Endothelial cell of umbilical vein (primary cell): ENCODE measurements around the gene SMG9. TPM values are rescaled to one million over a fixed set of nuclear protein-coding genes. Genes with fewer than 3 reads are reported as not detected.

Experiments used
- BruUV-seq: library from RNA; stranded (reverse); fragments of 400-500 nt; replicated peaks from 2 replicates; lab custom pipeline; 2021; lab: Mats Ljungman, UMichigan
- CTCF ChIA-PET: fragments of 300-600, 350-600 bp; sonication (Branson Sonifier 250); formaldehyde crosslinking; loops from one replicate; lab custom pipeline; 2021; ENCODE audit warnings: antibody characterized with exemption, inconsistent platforms; lab: Charles Lee
- POLR2A ChIA-PET: fragments of 300-600, 350-600 bp; sonication (Branson Sonifier 250); formaldehyde crosslinking; loops from one replicate; lab custom pipeline; 2021; ENCODE audit warnings: antibody characterized with exemption, inconsistent platforms; lab: Charles Lee
- DNase-seq: peaks from one replicate; pipeline ENCODE4 v3.0.0-alpha.2; 2011; ENCODE audit warnings: low read depth, low spot score
- FAIRE-seq: peaks from 2 replicates; lab custom pipeline; 2011; peaks lifted over from hg19 to GRCh38; lab: Jason Lieb, UNC
- H2AFZ ChIP-seq: 2 replicates; pipeline ENCODE4 v1.6.0; 2012; ENCODE audit warnings: low read depth, low read length, control low read depth, inconsistent platforms
- H3K27ac ChIP-seq: 2 replicates; pipeline ENCODE4 v1.5.1; 2011; ENCODE audit warnings: low read depth, mild to moderate bottlenecking, control low read depth, low read length, moderate library complexity; ENCODE audit not compliant: insufficient read depth
- H3K27me3 ChIP-seq, 2 experiments: 2 replicates each; pipeline versions ENCODE4 v1.6.0 to v1.6.1; 2011; ENCODE audit warnings: low read length in 2 of 2, mixed read lengths in 1 of 2; ENCODE audit not compliant: control insufficient read depth in 2 of 2, insufficient read depth in 2 of 2
- H3K36me3 ChIP-seq, 2 experiments: 2 replicates in 1 of 2; 3 replicates in 1 of 2; pipeline ENCODE4 v1.5.1; 2011; ENCODE audit warnings: low read length in 2 of 2, mild to moderate bottlenecking in 1 of 2, moderate library complexity in 1 of 2; ENCODE audit not compliant: control insufficient read depth in 2 of 2, insufficient read depth in 2 of 2; ENCODE audit errors: extremely low read depth in 1 of 2
- H3K4me1 ChIP-seq: 3 replicates; pipeline ENCODE4 v1.5.1; 2011; ENCODE audit warnings: mild to moderate bottlenecking, low read length; ENCODE audit not compliant: control insufficient read depth, insufficient read depth; ENCODE audit errors: extremely low read depth
- H3K4me2 ChIP-seq: 2 replicates; pipeline ENCODE4 v1.6.1; 2011; ENCODE audit warnings: low read length, control low read depth, mixed read lengths; ENCODE audit not compliant: insufficient read depth
- H3K4me3 ChIP-seq, 3 experiments: fragments of 200-600 bp in 1 of 3; sonication (generic), shearing (Covaris generic) in 1 of 3; replicated peaks in 1 of 3; 2 replicates each; pipeline ENCODE4 v1.5.1; 2011 to 2016; ENCODE audit warnings: control low read depth in 3 of 3, low read length in 3 of 3, mild to moderate bottlenecking in 2 of 3, inconsistent platforms in 1 of 3, low read depth in 1 of 3, moderate library complexity in 1 of 3; ENCODE audit not compliant: insufficient read depth in 1 of 3
- H3K79me2 ChIP-seq: 2 replicates; pipeline ENCODE4 v1.6.0; 2012; ENCODE audit warnings: low read length, inconsistent platforms; ENCODE audit not compliant: control insufficient read depth, insufficient read depth
- H3K9ac ChIP-seq: replicated peaks from 2 replicates; pipeline ENCODE3; 2011; ENCODE audit warnings: low read length, control low read depth; ENCODE audit not compliant: insufficient read depth; ENCODE audit errors: extremely low read depth
- H3K9me1 ChIP-seq: replicated peaks from 3 replicates; pipeline ENCODE4 v1.6.0; 2011; ENCODE audit warnings: mild to moderate bottlenecking, low read length; ENCODE audit not compliant: control insufficient read depth, insufficient read depth; ENCODE audit errors: extremely low read depth
- H3K9me3 ChIP-seq: replicated peaks from 2 replicates; pipeline ENCODE4 v1.5.1; 2012; ENCODE audit warnings: low read length, inconsistent platforms; ENCODE audit not compliant: control insufficient read depth, insufficient read depth
- H4K20me1 ChIP-seq: replicated peaks from 2 replicates; pipeline ENCODE3; 2011; ENCODE audit warnings: mild to moderate bottlenecking, low read length; ENCODE audit not compliant: control insufficient read depth, insufficient read depth; ENCODE audit errors: extremely low read depth
- EZH2 ChIP-seq: IDR thresholded peaks from 2 replicates; pipeline ENCODE4 v1.6.1; 2012; ENCODE audit warnings: borderline replicate concordance, low read depth, mild to moderate bottlenecking, moderate library complexity, low read length, inconsistent platforms; ENCODE audit not compliant: severe bottlenecking
- FOS ChIP-seq: IDR thresholded peaks from 2 replicates; pipeline ENCODE4 v1.6.1; 2011; ENCODE audit warnings: mild to moderate bottlenecking, low read length, moderate library complexity, borderline replicate concordance; ENCODE audit not compliant: insufficient read depth
- GATA2 ChIP-seq: IDR thresholded peaks from 2 replicates; pipeline ENCODE4 v1.7.0; 2011; ENCODE audit warnings: low read depth, mild to moderate bottlenecking, moderate library complexity, mixed read lengths, low read length; ENCODE audit not compliant: insufficient read length, insufficient read depth
- JUN ChIP-seq: IDR thresholded peaks from 2 replicates; pipeline ENCODE4 v1.6.1; 2011; ENCODE audit warnings: borderline replicate concordance, low read depth; ENCODE audit not compliant: insufficient read length, insufficient read depth
- MYC ChIP-seq: IDR thresholded peaks from one replicate; pipeline ENCODE4 v1.6.1; 2011; ENCODE audit warnings: mild to moderate bottlenecking, low read depth, low read length
- POLR2A ChIP-seq: IDR thresholded peaks from 2 replicates; pipeline ENCODE4 v1.6.1; 2012; ENCODE audit warnings: low read depth, mild to moderate bottlenecking, control low read depth, low read length
- dilution Hi-C: fragments of 300-500 bp; cut with MboI; formaldehyde crosslinking; loops from one replicate; pipeline ENCODE4 v1.15.0; 2019; ENCODE audit warnings: low sequenced_read_pairs; ENCODE audit not compliant: extremely low pct_ligation_motif_present
- intact Hi-C: fragments of 100-400 bp; cut with micrococcal nuclease; formaldehyde crosslinking; loops from one replicate; pipeline ENCODE4 v1.10.0; 2022
- polyA plus RNA-seq, 4 experiments: library from polyadenylated mRNA; depleted of rRNA in 3 of 4; stranded (reverse) in 3 of 4; unstranded in 1 of 4; fragments of >200 nt; gene quantifications; 2 replicates each; pipeline versions ENCODE4 v1.2.1 to v1.2.3, GENCODE V29; 2011 to 2012; ENCODE audit warnings: missing spikeins in 1 of 4
- total RNA-seq: library from RNA; stranded (reverse); gene quantifications from 2 replicates; pipeline ENCODE4 v1.2.3, GENCODE V29; 2021
- TF ChIP-seq, protein P1 (sequence below): IDR thresholded peaks from 2 replicates; pipeline ENCODE4 v1.6.1; 2011; ENCODE audit not compliant: insufficient read depth, insufficient read length
- TF ChIP-seq, protein P2 (sequence below), 2 donors: IDR thresholded peaks; 1 replicate in 1 of 2; 2 replicates in 1 of 2; pipeline ENCODE4 v1.5.1; 2011; ENCODE audit warnings: low read length in 2 of 2, mild to moderate bottlenecking in 2 of 2, moderate library complexity in 2 of 2, control low read depth in 1 of 2, inconsistent platforms in 1 of 2, low read depth in 1 of 2; ENCODE audit not compliant: insufficient read depth in 1 of 2; ENCODE audit errors: extremely low read depth in 1 of 2

SMG9 gene
- total and polyA plus RNA-seq, 2 donors (not counting 3 experiments of a cell fraction or from before 2014, with no cell fraction given), result 25.5 to 45.0 TPM

DNA sequence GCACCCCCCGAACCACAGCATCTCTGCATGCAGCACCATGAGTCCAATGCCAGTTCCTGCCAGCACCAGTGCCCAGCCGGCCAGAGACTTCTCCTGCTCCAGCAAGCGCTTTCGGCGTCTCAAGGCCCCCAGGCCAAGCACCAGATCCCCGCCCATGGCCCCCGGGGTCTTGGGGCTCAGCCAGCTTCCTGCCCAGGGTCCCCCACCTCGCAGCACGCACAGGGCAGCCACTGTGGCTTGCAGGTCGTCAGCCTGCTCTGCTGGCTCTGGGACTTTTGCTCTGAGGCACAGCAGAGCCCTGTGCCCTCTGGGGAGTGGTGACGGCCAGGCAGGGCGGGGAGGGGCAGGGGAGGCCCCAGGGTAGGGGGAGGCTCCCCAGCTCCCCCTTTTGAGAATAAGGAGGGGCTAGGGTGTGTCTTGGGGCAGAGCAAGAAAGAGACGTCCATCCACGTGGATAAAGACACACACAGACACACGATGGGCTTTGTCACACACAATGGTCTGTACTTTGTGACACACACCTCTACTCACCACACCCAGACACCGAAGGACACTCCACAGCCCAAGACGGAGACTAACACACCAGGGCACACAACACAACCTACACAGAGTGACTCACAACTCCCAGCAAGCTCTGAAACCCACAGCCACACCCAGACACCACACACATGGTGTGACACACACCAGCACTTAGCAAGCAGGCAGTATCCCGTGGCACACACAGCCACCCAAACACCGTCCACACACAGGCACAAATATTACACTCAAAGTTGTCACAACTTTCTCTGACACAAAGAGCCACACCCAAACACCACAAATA is 26.2 kb upstream of the SMG9 start, which contains the start of gene KCNN4:
TSS of gene KCNN4 (minus strand) at position 268 of the 820 bp plus-strand sequence. CDS start at position 156, 112 bp downstream.
- H2AFZ ChIP-seq, result peak within 1 kb of the TSS; percentile 10
- no peak within 1 kb of the TSS for H3K27ac ChIP-seq
- dilution Hi-C loops, result no loop called here
- FAIRE-seq (no peak), DNase-seq (no peak)
- H3K4me3 ChIP-seq, result no peak within 1 kb of the TSS
- TF ChIP-seq, protein P1, sequence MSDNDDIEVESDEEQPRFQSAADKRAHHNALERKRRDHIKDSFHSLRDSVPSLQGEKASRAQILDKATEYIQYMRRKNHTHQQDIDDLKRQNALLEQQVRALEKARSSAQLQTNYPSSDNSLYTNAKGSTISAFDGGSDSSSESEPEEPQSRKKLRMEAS, result no peak
- TF ChIP-seq, protein P2, sequence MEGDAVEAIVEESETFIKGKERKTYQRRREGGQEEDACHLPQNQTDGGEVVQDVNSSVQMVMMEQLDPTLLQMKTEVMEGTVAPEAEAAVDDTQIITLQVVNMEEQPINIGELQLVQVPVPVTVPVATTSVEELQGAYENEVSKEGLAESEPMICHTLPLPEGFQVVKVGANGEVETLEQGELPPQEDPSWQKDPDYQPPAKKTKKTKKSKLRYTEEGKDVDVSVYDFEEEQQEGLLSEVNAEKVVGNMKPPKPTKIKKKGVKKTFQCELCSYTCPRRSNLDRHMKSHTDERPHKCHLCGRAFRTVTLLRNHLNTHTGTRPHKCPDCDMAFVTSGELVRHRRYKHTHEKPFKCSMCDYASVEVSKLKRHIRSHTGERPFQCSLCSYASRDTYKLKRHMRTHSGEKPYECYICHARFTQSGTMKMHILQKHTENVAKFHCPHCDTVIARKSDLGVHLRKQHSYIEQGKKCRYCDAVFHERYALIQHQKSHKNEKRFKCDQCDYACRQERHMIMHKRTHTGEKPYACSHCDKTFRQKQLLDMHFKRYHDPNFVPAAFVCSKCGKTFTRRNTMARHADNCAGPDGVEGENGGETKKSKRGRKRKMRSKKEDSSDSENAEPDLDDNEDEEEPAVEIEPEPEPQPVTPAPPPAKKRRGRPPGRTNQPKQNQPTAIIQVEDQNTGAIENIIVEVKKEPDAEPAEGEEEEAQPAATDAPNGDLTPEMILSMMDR (IDR thresholded peaks at IDR 0.05; ENCODE audit: extremely low read depth in 1 of 2, insufficient read depth in 1 of 2, low read depth in 1 of 2, low read length in 2 of 2), result no peak
- TF ChIP-seq GATA2 (no peak), MYC (no peak), FOS (no peak), JUN (no peak), EZH2 (no peak), POLR2A (no peak)
- H3K9me3 ChIP-seq, result no peaks in the 10 kb centered on the region
- H3K4me1 ChIP-seq, result peaks cover 30% of the 10 kb centered on the region
- no peaks in the 10 kb centered on the region for H3K36me3 ChIP-seq
- H4K20me1 ChIP-seq, result no peaks in the 10 kb centered on the region
- no peaks in the 10 kb centered on the region for H3K9me1 ChIP-seq
- no TSS peak for BruUV-seq
- H3K79me2 ChIP-seq, result no peaks in the 10 kb centered on the region
- no peak within 1 kb of the TSS for H3K4me2 ChIP-seq
- POLR2A ChIA-PET, result no interaction called here
- intact Hi-C loops, result no loop called here
- CTCF ChIA-PET, result interaction anchor here (1.1 to 1.3 kb wide), 2 partner anchors 29 to 36 kb away, joined by 3 to 4 read pairs; no protein-coding TSS in a partner anchor
- no peak within 1 kb of the TSS for H3K9ac ChIP-seq
- H3K27me3 ChIP-seq, result no peaks in the 10 kb centered on the region
